GM18873 (cell line): Measurements from ENCODE around the gene SPPL2B.

Source experiments
- ATAC-seq: cut with Tn5 transposase; IDR thresholded peaks from one replicate; pipeline ENCODE4 v1.9.1; 2021; ENCODE audit warnings: mild to moderate bottlenecking, moderate library complexity, moderate number of reproducible peaks; ENCODE audit not compliant: unreplicated experiment, low FRiP score

Gene SPPL2B

DNA sequence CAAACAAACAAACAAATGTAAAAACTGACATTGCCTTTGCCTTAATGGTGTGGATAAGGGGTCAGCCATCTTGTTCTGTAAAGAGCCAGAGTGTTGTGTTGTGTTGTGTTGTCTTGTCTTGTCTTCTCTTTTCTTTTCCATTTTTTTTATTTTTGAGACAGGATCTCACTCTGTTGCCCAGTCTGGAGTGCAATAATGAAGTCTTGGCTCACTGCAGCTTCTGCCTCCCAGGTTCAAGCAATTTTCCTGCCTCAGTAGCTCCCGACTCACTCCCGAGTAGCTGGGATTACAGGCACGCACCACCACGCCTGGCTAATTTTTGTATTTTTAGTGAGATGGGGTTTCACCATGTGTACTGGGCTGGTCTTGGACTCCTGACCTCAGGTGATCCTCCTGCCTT, 71.1 kb downstream of the SPPL2B start:
- ATAC-seq: no peak
